HL-60 (cell line): ENCODE results near the gene NTN4.

Experiments
- DNase-seq, 2 experiments: peaks; one replicate each; pipeline ENCODE4 v3.0.0-alpha.2; 2010 to 2020; ENCODE audit warnings: low read depth in 1 of 2, low spot score in 1 of 2
- H3K27ac ChIP-seq: fragments of 250-450 bp; sonication (Bioruptor Pico); replicated peaks from 2 replicates; pipeline ENCODE4 v1.5.1; 2020; ENCODE audit warnings: mild to moderate bottlenecking, moderate library complexity
- H3K27me3 ChIP-seq: fragments of 250-450 bp; sonication (Bioruptor Pico); 2 replicates; pipeline ENCODE4 v1.5.1; 2021; ENCODE audit warnings: mild to moderate bottlenecking, moderate library complexity; ENCODE audit not compliant: insufficient read depth, poor library complexity, severe bottlenecking
- H3K4me3 ChIP-seq: replicated peaks from 2 replicates; pipeline ENCODE4 v1.5.1; 2011; ENCODE audit warnings: mild to moderate bottlenecking, control low read depth, low read length; ENCODE audit not compliant: insufficient read depth
- GABPA ChIP-seq: IDR thresholded peaks from 2 replicates; pipeline ENCODE4 v1.6.1; 2012; ENCODE audit warnings: low read depth
- POLR2AphosphoS5 ChIP-seq: IDR thresholded peaks from 2 replicates; pipeline ENCODE4 v1.6.1; 2012; ENCODE audit warnings: low read depth
- SPI1 ChIP-seq: IDR thresholded peaks from 2 replicates; pipeline ENCODE4 v1.6.1; 2012; ENCODE audit warnings: low read depth, mild to moderate bottlenecking, borderline replicate concordance
- TF ChIP-seq, protein P1 (sequence below): IDR thresholded peaks from one replicate; pipeline ENCODE4 v1.5.1; 2011; ENCODE audit warnings: low read length, control low read depth, inconsistent platforms; ENCODE audit not compliant: insufficient read depth
- TF ChIP-seq, protein P2 (sequence below): IDR thresholded peaks from 2 replicates; pipeline ENCODE4 v1.6.1; 2012; ENCODE audit warnings: low read depth; ENCODE audit not compliant: insufficient replicate concordance

Gene NTN4

DNA sequence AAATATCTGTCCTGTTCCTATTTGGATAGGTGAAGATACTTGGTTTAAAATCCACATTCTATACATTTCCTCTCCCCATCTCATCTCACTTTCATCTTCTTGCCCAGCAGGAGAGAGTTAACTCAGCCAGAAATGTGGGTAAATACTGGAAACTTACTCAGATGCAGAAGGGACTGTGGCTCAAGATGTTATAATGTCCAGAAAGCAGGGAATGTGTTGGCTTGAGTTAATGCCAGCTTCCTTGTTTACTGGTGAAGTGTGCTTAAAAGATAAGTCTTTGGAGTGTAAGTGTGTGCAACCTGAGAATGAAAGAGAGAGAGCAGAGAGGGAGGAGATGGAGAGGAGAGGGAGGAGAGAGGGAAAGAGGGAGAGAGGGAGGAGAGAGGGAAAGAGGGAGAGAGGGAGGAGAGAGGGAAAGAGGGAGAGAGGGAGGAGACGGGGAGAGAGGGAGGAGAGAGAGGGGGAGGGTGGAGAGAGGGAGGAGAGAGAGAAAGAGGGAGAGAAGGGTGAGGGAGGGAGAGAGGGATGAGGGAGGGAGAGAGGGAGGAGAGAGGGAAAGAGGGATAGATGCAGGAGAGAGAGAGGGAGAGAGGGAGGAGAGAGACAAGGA, 46.2 kb upstream of the NTN4 start:
- H3K4me3 ChIP-seq = no peak overlapping the region
- no peak overlapping the region for H3K27ac ChIP-seq
- no peak for DNase-seq
- H3K27me3 ChIP-seq = peaks cover 15% of the 10 kb centered on the region
- TF ChIP-seq GABPA (no peak), POLR2AphosphoS5 (no peak), SPI1 (no peak)
- TF ChIP-seq, protein P1, sequence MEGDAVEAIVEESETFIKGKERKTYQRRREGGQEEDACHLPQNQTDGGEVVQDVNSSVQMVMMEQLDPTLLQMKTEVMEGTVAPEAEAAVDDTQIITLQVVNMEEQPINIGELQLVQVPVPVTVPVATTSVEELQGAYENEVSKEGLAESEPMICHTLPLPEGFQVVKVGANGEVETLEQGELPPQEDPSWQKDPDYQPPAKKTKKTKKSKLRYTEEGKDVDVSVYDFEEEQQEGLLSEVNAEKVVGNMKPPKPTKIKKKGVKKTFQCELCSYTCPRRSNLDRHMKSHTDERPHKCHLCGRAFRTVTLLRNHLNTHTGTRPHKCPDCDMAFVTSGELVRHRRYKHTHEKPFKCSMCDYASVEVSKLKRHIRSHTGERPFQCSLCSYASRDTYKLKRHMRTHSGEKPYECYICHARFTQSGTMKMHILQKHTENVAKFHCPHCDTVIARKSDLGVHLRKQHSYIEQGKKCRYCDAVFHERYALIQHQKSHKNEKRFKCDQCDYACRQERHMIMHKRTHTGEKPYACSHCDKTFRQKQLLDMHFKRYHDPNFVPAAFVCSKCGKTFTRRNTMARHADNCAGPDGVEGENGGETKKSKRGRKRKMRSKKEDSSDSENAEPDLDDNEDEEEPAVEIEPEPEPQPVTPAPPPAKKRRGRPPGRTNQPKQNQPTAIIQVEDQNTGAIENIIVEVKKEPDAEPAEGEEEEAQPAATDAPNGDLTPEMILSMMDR = no peak
- TF ChIP-seq, protein P2, sequence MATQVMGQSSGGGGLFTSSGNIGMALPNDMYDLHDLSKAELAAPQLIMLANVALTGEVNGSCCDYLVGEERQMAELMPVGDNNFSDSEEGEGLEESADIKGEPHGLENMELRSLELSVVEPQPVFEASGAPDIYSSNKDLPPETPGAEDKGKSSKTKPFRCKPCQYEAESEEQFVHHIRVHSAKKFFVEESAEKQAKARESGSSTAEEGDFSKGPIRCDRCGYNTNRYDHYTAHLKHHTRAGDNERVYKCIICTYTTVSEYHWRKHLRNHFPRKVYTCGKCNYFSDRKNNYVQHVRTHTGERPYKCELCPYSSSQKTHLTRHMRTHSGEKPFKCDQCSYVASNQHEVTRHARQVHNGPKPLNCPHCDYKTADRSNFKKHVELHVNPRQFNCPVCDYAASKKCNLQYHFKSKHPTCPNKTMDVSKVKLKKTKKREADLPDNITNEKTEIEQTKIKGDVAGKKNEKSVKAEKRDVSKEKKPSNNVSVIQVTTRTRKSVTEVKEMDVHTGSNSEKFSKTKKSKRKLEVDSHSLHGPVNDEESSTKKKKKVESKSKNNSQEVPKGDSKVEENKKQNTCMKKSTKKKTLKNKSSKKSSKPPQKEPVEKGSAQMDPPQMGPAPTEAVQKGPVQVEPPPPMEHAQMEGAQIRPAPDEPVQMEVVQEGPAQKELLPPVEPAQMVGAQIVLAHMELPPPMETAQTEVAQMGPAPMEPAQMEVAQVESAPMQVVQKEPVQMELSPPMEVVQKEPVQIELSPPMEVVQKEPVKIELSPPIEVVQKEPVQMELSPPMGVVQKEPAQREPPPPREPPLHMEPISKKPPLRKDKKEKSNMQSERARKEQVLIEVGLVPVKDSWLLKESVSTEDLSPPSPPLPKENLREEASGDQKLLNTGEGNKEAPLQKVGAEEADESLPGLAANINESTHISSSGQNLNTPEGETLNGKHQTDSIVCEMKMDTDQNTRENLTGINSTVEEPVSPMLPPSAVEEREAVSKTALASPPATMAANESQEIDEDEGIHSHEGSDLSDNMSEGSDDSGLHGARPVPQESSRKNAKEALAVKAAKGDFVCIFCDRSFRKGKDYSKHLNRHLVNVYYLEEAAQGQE = no peak

DNA sequence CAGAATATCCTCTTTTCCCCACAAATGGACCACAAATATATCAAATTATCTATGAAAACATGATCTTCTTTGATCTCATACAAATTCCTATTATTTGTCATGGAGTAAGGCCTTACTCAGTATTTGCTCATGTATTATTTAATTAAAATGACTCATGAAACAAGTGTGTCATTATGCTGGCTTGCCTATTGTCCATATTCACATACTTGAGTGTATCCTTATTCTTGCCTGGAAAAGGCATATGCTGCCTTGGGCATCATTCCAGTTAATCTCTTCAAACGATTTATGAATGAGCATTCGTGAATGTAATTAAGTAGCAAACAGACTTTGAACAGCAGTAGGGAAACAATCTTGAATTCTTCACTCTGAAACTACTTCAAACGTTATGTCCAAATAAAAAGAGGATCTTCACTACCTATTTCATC, 45.6 kb upstream of the NTN4 start:
- Histone ChIP-seq H3K4me3 (no peak overlapping the region), H3K27ac (no peak overlapping the region), H3K27me3 (peaks cover 17% of the 10 kb centered on the region)
- DNase-seq = no peak
- TF ChIP-seq, protein P2 = no peak
- no peak for TF ChIP-seq SPI1
- no peak for TF ChIP-seq GABPA
- TF ChIP-seq POLR2AphosphoS5 = no peak
- TF ChIP-seq, protein P1 = no peak

DNA sequence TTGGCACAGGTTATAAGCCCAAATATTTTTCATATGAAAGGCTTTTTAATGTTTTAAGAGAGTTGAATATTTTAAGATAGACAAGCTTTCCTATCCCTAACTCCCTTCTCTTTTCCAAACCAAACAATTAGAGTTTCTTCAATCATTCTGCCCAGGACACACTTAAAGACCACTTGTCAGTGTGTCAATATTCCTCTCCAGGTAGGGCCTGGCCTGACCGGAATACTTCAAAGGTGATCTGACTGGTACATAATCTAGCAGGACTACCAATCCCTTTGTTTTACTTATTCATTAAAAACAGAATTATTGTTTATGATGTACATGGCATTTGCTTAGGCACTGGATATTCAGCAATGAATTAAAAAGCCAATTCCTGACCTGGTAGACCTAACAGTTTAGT, 44.0 kb upstream of the NTN4 start:
- no peak for DNase-seq
- no peak for TF ChIP-seq GABPA
- no peak for TF ChIP-seq SPI1
- TF ChIP-seq, protein P1 = no peak
- TF ChIP-seq, protein P2 = no peak
- no peak for TF ChIP-seq POLR2AphosphoS5
- peaks cover 19% of the 10 kb centered on the region for H3K27me3 ChIP-seq
- H3K4me3 ChIP-seq = no peak overlapping the region
- H3K27ac ChIP-seq = no peak overlapping the region
